NCI-H345 treated with DMSO at 0.1 percent for 48 hours (cell line): ENCODE data around the gene PDE7B.

ENCODE experiments used
- DNase-seq: peaks from one replicate; lab custom pipeline; 2025; ENCODE audit not compliant: unreplicated experiment; lab: John Stamatoyannopoulos, UW

Gene PDE7B

GRCh38 chr6:135983093-135983492 lies 131.6 kb downstream of the PDE7B start:
- DNase-seq: no peak

- no peak for DNase-seq
These were observed 132.3 kb downstream of the PDE7B start for GRCh38 chr6:135983718-135984343.

GRCh38 chr6:135985471-135985870 lies 134.0 kb downstream of the PDE7B start:
- no peak for DNase-seq

- DNase-seq: no peak
These were observed 135.7 kb downstream of the PDE7B start for GRCh38 chr6:135987226-135987625.

- no peak for DNase-seq
These were observed 138.9 kb downstream of the PDE7B start for GRCh38 chr6:135990439-135990838.

GRCh38 chr6:135990855-135991464 lies 139.5 kb downstream of the PDE7B start:
- no peak for DNase-seq

- no peak for DNase-seq
These were observed 141.2 kb downstream of the PDE7B start for GRCh38 chr6:135992739-135993138.

GRCh38 chr6:135993361-135993760 lies 141.9 kb downstream of the PDE7B start:
- no peak for DNase-seq

- DNase-seq: no peak
These were observed 143.5 kb downstream of the PDE7B start for GRCh38 chr6:135994857-135995544.

- no peak for DNase-seq
These were observed 144.0 kb downstream of the PDE7B start for GRCh38 chr6:135995545-135995898.

GRCh38 chr6:135996668-135997067 lies 145.2 kb downstream of the PDE7B start:
- DNase-seq: no peak

- DNase-seq: no peak
These were observed 147.9 kb downstream of the PDE7B start for GRCh38 chr6:135999393-135999792.

GRCh38 chr6:136007345-136007744 lies 155.8 kb downstream of the PDE7B start:
- no peak for DNase-seq

GRCh38 chr6:136011475-136011874 lies 160.0 kb downstream of the PDE7B start:
- DNase-seq: no peak

- no peak for DNase-seq
These were observed 160.8 kb downstream of the PDE7B start for GRCh38 chr6:136012198-136012887.

GRCh38 chr6:136012943-136013342 lies 161.4 kb downstream of the PDE7B start:
- no peak for DNase-seq

GRCh38 chr6:136014454-136015437 lies 163.2 kb downstream of the PDE7B start:
- DNase-seq: no peak

GRCh38 chr6:136015531-136015930 lies 164.0 kb downstream of the PDE7B start:
- DNase-seq: no peak

- no peak for DNase-seq
These were observed 165.0 kb downstream of the PDE7B start for GRCh38 chr6:136016228-136017225.

- no peak for DNase-seq
These were observed 169.2 kb downstream of the PDE7B start for GRCh38 chr6:136020691-136021090.
